Measurements from ENCODE around the gene CBFB.
"Not testable (repeated sequence)": the region's sequence is repeated elsewhere in the genome, so short reads cannot be mapped to it uniquely, and the experiment has no call there.

Gene CBFB

DNA sequence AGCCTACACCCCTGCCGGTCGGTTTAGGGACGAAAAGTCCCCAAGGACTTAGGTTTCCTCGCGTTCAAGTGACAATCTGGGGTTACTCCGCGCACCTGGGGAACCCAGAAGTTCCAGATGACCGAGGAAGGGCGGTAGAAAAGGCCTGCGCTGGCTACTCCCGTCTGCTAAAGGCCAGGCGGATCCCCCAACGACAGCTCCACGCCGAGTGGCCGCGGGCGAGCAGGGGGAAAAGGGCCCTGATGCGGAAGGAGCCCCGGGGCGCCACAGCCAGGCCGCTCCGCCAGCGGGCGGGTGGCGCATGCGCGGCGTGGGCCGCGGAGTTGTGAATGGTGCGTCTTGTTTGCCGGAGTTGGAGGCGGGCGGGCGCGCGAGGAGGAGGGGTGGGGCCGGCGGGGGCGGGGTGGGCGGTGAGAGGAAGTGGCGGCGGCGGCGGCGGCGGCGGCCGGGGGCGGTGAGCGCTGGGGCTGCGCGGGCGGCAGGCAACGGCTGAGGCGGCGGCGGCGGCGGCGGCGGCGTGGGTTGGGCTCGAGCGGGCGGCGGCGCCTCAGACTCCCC is at the start of gene CBFB:
Gene CBFB, plus strand, starts transcription at position 454 of the 558 bp plus-strand sequence. CDS start 259 bp downstream, outside the sequence.
- peak; percentile 91 for DNase-seq

GRCh38 chr16:66983033-66983432 is 45.9 kb upstream of the CBFB start:
- DNase-seq, result no peak

- DNase-seq, result peak; percentile 55
These were observed 44.0 kb upstream of the CBFB start for GRCh38 chr16:66984892-66985311.

- no peak for DNase-seq
These were observed 42.4 kb upstream of the CBFB start for GRCh38 chr16:66986559-66986958.

DNA sequence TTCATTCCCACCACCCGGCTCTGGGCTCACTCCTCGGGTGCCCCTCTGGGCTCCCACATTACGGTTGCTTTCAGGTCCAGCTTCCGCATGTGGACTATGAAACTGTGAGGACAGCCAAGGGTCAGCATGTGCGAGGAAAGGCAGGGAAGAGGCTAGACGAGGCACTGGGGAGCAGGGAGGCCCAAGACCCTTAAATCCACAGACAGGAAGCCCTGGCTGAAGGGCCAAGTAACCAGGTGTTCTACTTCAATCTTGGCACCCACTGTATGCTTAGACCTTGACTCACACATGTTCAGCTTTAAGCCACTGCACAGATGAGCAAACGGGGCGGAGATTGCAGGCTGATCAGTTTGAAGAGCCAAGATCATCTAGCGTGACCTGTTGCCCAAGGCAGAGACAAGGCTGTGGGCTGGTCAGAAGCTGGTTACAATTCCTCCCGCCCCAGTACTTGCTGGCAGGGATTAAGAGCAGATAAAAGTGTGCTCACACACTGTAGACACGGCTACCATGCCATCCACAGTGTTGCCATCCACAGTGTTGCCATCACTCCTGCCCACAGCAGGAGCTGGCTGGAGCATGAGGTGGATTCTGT is 40.7 kb upstream of the CBFB start, which contains the start of gene CES4A:
Gene CES4A, plus strand, starts transcription at position 393 of the 592 bp plus-strand sequence. Its CDS starts 184 bp downstream, at position 577.
- no peak for DNase-seq

GRCh38 chr16:66991545-66992077 is 37.3 kb upstream of the CBFB start:
- DNase-seq, result no peak

- not testable (repeated sequence) for DNase-seq
These were observed 35.4 kb upstream of the CBFB start for GRCh38 chr16:66993558-66993957.

GRCh38 chr16:66996324-66996982 is 32.5 kb upstream of the CBFB start:
- DNase-seq, result no peak

DNA sequence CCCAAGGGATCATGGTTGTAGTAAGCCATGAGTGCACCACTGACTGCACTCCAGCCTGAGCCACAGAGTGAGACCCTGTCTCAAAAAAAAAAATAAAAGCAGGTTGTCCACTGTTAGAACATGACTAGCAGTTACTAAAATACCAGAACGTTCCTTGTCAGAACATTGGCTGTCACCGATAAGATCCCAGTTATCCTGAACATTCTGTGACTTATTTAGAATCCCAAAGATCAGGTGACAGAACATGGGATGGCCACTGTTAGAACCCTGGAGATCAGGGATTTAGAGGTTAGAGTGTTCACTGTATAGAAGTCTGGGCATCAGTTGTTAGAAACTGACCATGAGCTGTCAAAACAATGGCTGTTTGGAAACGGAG is 32.0 kb upstream of the CBFB start:
- no peak for DNase-seq

GRCh38 chr16:67000384-67001351 is 28.3 kb upstream of the CBFB start:
- DNase-seq, result peak; percentile 51

DNA sequence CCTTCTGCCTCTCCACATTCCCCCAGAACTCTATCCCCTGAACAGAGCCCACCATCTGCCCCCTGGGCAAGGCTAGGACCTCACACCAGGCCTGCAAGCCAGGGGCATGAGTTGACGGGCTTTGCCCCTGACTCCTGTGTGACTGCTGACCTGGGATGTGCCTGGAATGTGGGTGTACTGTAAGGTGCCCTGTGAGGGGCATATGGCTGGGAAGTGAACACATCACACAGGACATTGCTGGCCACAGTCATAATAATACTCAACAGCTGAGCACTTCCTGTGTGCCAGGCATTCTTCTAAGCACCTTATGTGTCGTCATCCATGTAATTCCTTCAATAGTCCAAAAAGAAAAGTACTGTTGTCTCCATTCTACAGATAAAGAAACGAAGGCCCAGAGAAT is 27.2 kb upstream of the CBFB start:
- no peak for DNase-seq

DNA sequence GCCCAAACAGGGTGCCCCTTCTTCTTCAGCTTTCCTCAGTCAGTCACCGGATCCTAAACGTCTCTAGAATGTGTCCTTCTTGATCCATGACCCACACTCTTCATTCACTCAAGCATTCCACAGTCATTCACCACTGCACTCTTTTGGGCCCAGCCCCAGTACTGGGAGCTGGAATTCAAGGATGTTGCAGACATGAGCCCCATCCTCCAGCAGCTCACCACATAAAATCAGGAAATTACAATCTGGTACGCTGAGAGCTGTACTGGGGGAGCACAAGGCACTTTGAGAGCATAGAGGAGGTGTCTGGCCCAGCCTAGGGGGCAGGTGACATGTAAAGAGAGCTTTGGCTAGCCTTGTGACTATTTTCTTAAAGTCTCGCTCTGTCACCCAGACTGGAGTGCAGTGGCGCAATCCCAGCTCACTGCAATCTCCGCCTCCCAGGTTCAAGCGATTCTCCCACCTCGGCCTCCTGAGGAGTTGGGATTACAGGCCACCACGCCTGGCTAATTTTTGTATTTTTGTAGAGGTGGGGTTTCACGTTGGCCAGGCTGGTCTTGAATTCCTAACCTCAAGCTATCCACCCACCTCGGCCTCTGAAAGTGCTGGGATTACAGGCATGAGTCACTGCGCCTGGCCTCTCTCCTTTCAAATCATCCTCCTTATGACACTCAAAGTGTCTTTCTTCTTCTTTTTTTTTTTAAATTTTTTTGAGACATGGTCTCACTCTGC is 21.9 kb upstream of the CBFB start:
- no peak for DNase-seq

DNA sequence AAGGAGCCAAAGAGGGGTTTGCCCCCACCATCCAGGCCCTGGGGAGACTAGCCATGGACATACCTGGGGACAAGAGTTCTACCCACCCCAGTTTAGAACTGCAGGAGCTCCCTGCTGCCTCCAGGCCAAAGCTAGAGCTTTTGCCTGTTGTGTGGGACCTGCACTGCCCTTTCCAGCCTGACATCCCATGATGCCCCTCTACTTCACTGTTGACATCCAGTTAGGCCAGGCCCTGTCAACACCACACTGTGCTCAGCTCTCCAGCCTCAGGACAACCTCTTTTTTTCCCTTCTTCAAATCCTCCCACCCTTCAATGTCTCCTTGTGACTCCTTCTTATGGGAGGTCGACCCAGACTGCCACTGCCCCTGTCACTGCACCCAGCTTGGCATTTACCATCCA is 19.8 kb upstream of the CBFB start:
- DNase-seq, result no peak

DNA sequence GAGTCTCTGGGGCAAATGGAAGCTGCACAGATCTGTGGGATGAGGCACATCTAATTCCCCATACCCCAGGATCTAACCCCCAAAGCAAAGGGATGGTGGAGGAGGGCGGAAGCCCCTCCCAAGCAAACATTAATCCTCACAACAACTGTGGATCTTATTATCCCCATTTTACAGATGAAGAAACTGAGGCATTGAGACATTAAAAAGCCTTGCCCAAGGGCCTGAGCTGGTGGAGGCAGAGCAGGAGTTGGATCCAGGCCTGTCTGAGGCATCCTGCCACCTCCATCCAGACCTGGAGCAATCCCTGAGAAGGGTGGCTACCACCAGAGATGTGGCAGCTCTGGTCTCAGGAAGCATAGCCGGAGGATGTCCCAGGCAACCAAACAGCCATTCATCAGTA is 17.7 kb upstream of the CBFB start:
- DNase-seq, result no peak

DNA sequence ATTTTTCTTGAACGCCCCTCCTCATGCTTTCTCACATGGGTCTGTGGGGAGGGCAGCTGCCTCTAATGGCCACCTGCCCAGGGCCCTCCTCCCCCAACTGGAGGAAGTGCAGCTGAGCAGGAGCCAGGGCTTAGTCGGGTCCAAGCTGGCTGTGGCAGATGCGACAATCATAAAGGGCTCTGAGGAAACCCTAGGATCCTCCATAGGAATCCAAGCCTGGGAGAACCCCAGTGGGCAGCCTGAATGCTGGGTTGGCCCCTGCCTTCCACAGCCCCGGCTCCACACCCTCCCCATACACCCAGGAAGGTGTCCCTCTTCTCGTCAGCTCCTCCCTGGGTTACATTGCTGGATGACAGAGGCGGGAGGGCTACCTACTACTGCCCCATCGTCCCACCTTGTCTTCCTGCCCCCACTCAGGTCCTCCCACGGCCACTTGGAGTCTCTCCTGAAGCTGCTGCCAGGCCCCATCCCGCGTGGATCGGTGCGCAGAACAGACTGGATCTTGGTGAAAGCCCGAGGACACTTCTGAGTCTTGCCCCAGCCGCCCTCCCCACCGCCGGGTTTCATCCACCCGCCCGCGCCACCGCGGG is 15.6 kb upstream of the CBFB start:
- DNase-seq, result no peak

DNA sequence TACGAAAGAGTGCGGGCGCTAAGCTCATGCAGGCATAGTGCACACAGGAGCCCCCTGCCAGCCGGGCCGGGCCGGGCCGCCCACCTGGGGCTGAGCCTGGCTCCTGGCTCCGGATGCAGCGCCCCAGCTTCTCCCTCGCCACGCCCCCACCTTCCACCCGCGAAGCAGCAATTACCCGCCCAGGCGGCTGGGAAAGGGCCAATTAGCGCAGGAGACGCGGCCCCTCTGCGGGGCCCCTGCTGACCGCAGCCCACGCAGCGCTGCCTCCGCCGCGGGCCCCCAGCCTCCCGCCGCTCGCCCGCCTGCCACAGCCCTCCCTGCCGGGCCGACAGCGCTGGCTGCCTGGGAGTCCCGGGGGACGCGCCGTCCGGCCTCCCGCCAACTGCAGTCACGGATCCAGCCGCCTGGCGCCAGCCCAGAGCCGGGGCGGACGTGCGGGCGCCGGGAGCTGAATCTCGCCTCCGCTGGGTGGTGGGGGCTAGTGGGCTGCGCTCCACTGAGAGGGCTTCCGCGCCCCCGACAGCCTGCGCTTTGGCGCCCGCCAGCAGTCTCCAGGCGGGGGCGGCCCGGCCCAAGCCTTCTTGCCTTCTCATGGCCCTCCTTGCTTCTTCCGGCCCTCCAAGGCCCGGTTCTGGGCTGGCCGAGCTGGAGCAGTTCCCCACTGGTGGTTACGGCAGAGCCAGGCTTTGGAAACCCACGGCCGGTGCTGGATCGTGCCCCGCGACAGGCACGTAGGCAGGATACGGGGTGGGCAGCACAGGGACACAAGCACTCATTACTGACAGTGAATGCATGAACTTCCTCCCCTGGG is 14.9 kb upstream of the CBFB start:
- DNase-seq, result peak; percentile 75

GRCh38 chr16:67014634-67015312 is 14.2 kb upstream of the CBFB start:
- DNase-seq, result no peak

DNA sequence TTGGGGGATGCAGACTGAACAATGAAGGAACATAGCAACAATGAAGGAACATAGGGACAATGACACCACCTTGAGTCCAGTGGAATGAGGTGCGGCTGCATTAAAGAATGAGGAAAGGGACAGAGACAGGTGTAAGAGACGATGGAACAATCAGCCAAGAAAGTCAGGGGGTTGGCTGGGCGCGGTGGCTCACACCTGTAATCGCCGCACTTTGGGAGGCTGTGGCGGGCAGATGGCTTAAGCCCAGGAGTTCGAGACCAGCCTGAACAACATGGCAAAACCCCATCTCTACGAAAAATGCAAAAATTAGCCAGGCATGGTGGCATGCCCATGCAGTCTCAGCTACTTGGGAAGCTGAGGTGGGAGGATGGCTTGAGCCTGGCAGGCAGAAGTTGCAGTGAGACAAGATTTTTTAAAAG is 13.6 kb upstream of the CBFB start:
- DNase-seq, result no peak

DNA sequence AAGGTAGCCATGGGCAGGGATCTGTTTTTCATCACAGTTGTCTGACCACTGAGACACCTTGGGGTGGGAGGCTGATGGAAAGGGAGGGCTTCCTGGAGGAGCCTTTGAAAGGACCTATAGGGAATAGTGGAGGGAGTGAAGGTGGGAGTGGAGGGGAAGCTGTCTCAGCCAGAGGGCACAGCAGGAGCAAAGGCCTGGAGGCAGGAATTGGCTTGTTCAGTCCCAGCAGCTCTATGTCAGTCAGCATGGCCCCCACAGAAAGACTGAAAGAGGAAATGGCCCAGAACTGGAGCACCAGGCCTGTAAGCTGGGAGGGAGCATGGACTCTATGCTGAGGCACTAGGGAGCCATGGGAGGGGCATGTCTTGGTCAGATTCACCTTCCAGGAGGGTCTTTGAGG is 12.8 kb upstream of the CBFB start:
- no peak for DNase-seq

- no peak for DNase-seq
These were observed 12.1 kb upstream of the CBFB start for GRCh38 chr16:67016681-67017420.

Data from stimulated activated CD4-positive, alpha-beta T cell treated with anti-CD3 and anti-CD28 coated beads, Interleukin-12 subunit alpha, Interleukin-12 subunit beta, amount 100 ng/mL, for 4 hours (primary cell).